Lower lobe of right lung (tissue), 2 donors: ENCODE data around the gene PALLD. TPM values are rescaled to one million over a fixed set of nuclear protein-coding genes. Genes with fewer than 3 reads are reported as not detected.
A peak's percentile ranks its signal among the peaks of the same experiment; 100 is the strongest.

ENCODE experiments used
- ATAC-seq, 2 donors: fragments of 200-7000 bp; cut with Tn5 transposase; one replicate each; pipeline ENCODE4 v1.9.1; 2020 to 2022; ENCODE audit warnings: mild to moderate bottlenecking in 2 of 2, moderate library complexity in 2 of 2
- DNase-seq: peaks from one replicate; pipeline ENCODE4 v3.0.0-alpha.2; 2020
- H3K27ac ChIP-seq: fragments of 200-600 bp; one replicate; pipeline ENCODE4 v1.8.0; 2022
- H3K27me3 ChIP-seq: fragments of 200-600 bp; one replicate; pipeline ENCODE4 v1.8.0; 2022; ENCODE audit warnings: low read depth
- H3K36me3 ChIP-seq: fragments of 200-600 bp; one replicate; pipeline ENCODE4 v1.8.0; 2022; ENCODE audit warnings: mild to moderate bottlenecking
- H3K4me1 ChIP-seq: fragments of 200-600 bp; one replicate; pipeline ENCODE4 v1.8.0; 2022
- H3K4me3 ChIP-seq: fragments of 200-600 bp; one replicate; pipeline ENCODE4 v1.8.0; 2022; ENCODE audit warnings: mild to moderate bottlenecking
- H3K9me3 ChIP-seq: fragments of 200-600 bp; one replicate; pipeline ENCODE4 v1.8.0; 2022
- intact Hi-C: fragments of 100-400 bp; cut with DNase I; formaldehyde crosslinking; loops from one replicate; pipeline ENCODE4 v1.11.0; 2022
- total RNA-seq: library from RNA; stranded (reverse); fragmentation: NEBNext Ultra II Directional; extraction: Animal tissue kit (Norgen Biotek cat#: 25700); gene quantifications from one replicate; pipeline ENCODE4 v1.2.1, GENCODE V29; 2021
- TF ChIP-seq, protein P1 (sequence below): fragments of 200-600 bp; IDR thresholded peaks from one replicate; pipeline ENCODE4 v1.8.0; 2022; ENCODE audit warnings: antibody characterized with exemption, mild to moderate bottlenecking
- donor health status: DM: no; HTN: yes; CAD: no; lungs with severe emphysema.

PALLD gene
- total RNA-seq, 1 donor from 2014 or later = 91.9 TPM

DNA sequence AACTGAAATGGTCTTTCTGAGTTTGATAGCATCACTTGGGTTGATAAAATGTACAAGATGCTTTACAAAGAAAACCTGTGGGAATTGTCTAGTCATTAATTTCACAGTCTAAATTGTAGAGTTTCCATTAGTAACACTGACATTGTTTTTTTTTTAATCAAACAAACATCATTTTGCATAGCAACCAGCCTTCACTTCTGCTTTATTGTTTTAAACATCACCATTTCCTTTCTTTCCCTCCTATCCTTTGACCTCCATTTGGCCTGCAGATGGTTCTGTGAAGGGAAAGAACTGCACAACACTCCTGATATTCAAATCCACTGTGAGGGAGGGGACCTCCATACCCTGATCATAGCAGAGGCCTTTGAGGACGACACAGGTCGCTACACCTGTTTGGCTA is 171.1 kb downstream of the PALLD start:
- Histone ChIP-seq H3K4me3 (no peak overlapping the region), H3K27ac (no peak overlapping the region), H3K27me3 (no peaks in the 10 kb centered on the region), H3K36me3 (no peaks in the 10 kb centered on the region), H3K4me1 (no peaks in the 10 kb centered on the region), H3K9me3 (no peaks in the 10 kb centered on the region)
- ATAC-seq = no peak
- intact Hi-C loops = no loop called here
- no peak for DNase-seq
- TF ChIP-seq, protein P1, sequence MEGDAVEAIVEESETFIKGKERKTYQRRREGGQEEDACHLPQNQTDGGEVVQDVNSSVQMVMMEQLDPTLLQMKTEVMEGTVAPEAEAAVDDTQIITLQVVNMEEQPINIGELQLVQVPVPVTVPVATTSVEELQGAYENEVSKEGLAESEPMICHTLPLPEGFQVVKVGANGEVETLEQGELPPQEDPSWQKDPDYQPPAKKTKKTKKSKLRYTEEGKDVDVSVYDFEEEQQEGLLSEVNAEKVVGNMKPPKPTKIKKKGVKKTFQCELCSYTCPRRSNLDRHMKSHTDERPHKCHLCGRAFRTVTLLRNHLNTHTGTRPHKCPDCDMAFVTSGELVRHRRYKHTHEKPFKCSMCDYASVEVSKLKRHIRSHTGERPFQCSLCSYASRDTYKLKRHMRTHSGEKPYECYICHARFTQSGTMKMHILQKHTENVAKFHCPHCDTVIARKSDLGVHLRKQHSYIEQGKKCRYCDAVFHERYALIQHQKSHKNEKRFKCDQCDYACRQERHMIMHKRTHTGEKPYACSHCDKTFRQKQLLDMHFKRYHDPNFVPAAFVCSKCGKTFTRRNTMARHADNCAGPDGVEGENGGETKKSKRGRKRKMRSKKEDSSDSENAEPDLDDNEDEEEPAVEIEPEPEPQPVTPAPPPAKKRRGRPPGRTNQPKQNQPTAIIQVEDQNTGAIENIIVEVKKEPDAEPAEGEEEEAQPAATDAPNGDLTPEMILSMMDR = no peak

DNA sequence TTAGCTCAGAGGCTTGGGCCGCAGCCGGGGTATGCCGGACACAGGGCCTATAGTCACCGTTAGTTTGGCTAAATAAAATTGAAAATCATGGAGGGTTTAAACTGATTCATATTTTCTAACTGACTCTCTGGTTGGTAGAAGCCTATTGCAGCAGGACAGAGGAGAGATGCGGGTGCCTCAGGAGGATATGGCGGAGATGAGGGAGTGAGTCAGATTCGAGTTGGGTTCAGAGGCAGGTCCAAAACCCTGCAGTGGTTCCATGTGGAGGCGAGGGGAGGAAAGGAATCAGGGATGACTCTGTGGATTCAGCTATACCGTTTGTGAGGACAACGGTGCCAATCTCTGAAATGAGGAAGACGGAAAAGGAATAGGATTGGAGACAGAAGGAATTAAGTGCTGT is 176.6 kb downstream of the PALLD start:
- ATAC-seq (no peak), DNase-seq (no peak)
- Histone ChIP-seq H3K27ac (no peak overlapping the region), H3K4me1 (peaks cover 7% of the 10 kb centered on the region), H3K27me3 (no peaks in the 10 kb centered on the region), H3K4me3 (no peak overlapping the region), H3K9me3 (no peaks in the 10 kb centered on the region), H3K36me3 (no peaks in the 10 kb centered on the region)
- TF ChIP-seq, protein P1 = no peak
- intact Hi-C loops = no loop called here

DNA sequence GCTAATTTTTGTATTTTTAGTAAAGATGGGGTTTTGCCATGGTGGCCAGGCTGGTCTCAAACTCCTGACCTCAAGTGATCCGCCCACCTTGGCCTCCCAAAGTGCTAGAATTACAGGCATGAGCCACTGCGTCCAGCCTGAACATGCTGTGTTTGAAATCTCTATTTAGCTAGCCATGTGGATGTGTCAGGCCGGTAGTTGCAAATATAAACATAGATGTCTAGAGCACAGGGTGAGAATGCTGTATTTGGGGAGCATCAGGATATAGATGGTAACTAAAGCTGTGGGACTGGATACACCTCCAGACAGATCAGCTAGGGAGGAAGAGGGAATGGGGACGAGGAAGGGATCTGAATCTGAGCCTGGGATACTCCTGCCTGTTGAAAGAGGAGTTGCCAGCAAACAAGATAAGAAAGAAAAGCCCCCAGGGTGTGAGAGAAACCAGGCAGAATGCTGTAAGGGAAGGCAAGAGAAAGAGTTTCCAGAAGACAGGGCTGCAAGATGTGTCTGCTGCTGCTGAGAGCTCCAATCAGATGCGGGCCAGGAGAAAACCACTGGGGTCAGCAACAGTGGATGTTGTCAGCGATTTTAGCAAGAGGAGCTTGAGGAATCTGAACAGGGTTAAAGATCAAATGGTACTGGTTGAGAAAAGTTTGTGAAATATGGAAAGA is 177.4 kb downstream of the PALLD start:
- H3K27me3 ChIP-seq = no peaks in the 10 kb centered on the region
- H3K9me3 ChIP-seq = no peaks in the 10 kb centered on the region
- peaks cover 7% of the 10 kb centered on the region for H3K4me1 ChIP-seq
- no peak for ATAC-seq
- H3K36me3 ChIP-seq = no peaks in the 10 kb centered on the region
- DNase-seq = no peak
- no peak overlapping the region for H3K27ac ChIP-seq
- intact Hi-C loops = no loop called here
- TF ChIP-seq, protein P1 = no peak
- H3K4me3 ChIP-seq = no peak overlapping the region

DNA sequence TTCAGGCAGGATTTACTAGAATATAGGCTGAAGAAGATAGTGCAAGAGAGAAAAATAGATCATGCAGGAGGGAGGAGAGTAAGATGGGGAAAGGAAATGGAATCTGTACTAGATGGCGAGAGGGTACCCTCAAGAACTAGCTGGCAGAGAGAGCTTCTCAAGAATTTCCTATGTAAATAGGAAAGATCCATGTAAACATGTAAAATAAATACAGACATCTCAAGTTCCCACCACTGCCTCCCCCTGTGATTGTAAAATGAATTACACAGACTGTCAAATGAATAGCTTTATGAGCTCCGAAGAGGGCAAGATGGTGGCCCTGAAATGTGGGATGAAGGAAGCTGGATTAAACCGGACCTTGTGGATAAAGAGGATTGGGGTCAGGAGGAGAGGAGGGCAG is 178.0 kb downstream of the PALLD start:
- TF ChIP-seq, protein P1 = no peak
- ATAC-seq = peak in 1 of 2 donors; percentile 33
- Histone ChIP-seq H3K36me3 (no peaks in the 10 kb centered on the region), H3K27ac (no peak overlapping the region), H3K27me3 (no peaks in the 10 kb centered on the region), H3K9me3 (no peaks in the 10 kb centered on the region), H3K4me1 (peaks cover 7% of the 10 kb centered on the region), H3K4me3 (no peak overlapping the region)
- DNase-seq = no peak
- intact Hi-C loops = no loop called here

DNA sequence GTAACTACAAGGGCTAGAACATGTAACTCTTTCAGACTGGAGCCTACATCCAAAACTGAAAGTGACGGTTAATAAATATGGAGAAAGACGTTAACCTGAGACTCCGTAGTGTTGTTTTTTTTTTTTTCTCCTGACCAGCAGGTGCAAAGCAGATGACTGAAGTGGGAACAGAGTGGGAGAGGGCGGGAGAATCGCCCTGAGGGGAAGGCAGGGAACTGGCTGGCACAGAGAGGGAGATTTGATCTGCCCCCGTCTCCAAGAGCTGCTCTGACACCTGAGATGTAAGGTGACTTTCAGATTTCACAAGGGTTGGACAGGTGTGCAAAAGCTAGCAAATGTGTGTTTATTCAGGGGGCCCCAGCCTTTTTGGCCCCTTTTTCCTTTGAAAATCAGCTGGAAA is 180.2 kb downstream of the PALLD start:
- no peaks in the 10 kb centered on the region for H3K27me3 ChIP-seq
- H3K36me3 ChIP-seq = no peaks in the 10 kb centered on the region
- peaks cover 7% of the 10 kb centered on the region for H3K4me1 ChIP-seq
- H3K4me3 ChIP-seq = no peak overlapping the region
- TF ChIP-seq, protein P1 = no peak
- no peak overlapping the region for H3K27ac ChIP-seq
- no peak for ATAC-seq
- H3K9me3 ChIP-seq = no peaks in the 10 kb centered on the region
- intact Hi-C loops = no loop called here
- DNase-seq = no peak
